ENCODE data around the gene OR6S1.

OR6S1 gene

GRCh38 chr14:20642182-20642581 lies 691 bp upstream of the OR6S1 start:
- no peak for DNase-seq (ENCODE audit: low read depth)
- no peak overlapping the region for H3K4me3 ChIP-seq (ENCODE audit: low read length)
- TF ChIP-seq CTCF (IDR thresholded peaks at IDR 0.05; ENCODE audit: insufficient read depth, low read depth, low read length, missing control alignments): no peak

GRCh38 chr14:20632831-20633691 lies 8.4 kb downstream of the OR6S1 start:
- no peak for TF ChIP-seq CTCF (IDR thresholded peaks at IDR 0.05; ENCODE audit: insufficient read depth, low read depth, low read length, missing control alignments)
- peak overlapping the region; percentile 46 for H3K4me3 ChIP-seq (ENCODE audit: low read length)
- DNase-seq (ENCODE audit: low read depth): peak; percentile 84

- DNase-seq (ENCODE audit: low read depth): peak; percentile 27
- H3K4me3 ChIP-seq (ENCODE audit: low read length): peak overlapping the region; percentile 46
- no peak for TF ChIP-seq CTCF (IDR thresholded peaks at IDR 0.05; ENCODE audit: insufficient read depth, low read depth, low read length, missing control alignments)
Measured at GRCh38 chr14:20632448-20632830, 9.1 kb downstream of the OR6S1 start.

- DNase-seq (ENCODE audit: low read depth): peak; percentile 74
- peak overlapping the region; percentile 46 for H3K4me3 ChIP-seq (ENCODE audit: low read length)
- TF ChIP-seq CTCF (IDR thresholded peaks at IDR 0.05; ENCODE audit: insufficient read depth, low read depth, low read length, missing control alignments): no peak
Measured at GRCh38 chr14:20631880-20632389, 9.6 kb downstream of the OR6S1 start.

GRCh38 chr14:20631023-20631879 lies 10.2 kb downstream of the OR6S1 start:
- TF ChIP-seq CTCF (IDR thresholded peaks at IDR 0.05; ENCODE audit: insufficient read depth, low read depth, low read length, missing control alignments): no peak
- H3K4me3 ChIP-seq (ENCODE audit: low read length): peak overlapping the region; percentile 46
- peak; percentile 62 for DNase-seq (ENCODE audit: low read depth)

GRCh38 chr14:20630340-20631022 lies 11.0 kb downstream of the OR6S1 start:
- H3K4me3 ChIP-seq (ENCODE audit: low read length): peak overlapping the region; percentile 46
- TF ChIP-seq CTCF (IDR thresholded peaks at IDR 0.05; ENCODE audit: insufficient read depth, low read depth, low read length, missing control alignments): no peak
- peak; percentile 79 for DNase-seq (ENCODE audit: low read depth)
